ENCODE data around the gene MIDN.

The MIDN gene

GRCh38 chr19:1290703-1291651 lies 42.6 kb downstream of the MIDN start:
- H3K4me3 ChIP-seq (ENCODE audit: low read depth, low read length), result no peak overlapping the region
- ChIA-PET POLR2A (interaction anchor here (1.2 kb wide), 1 partner anchor 12 kb away, joined by 4 read pairs; no protein-coding TSS in a partner anchor), CTCF (interaction anchor here (1.0 to 1.2 kb wide), 3 partner anchors 11 to 71 kb away, joined by 3 to 5 read pairs (median 3); no protein-coding TSS in a partner anchor)
- no peak for DNase-seq (ENCODE audit: low read depth, low spot score)
- TF ChIP-seq CTCF (IDR thresholded peaks at IDR 0.05; ENCODE audit: insufficient read depth, low read length, missing control alignments), result no peak

GRCh38 chr19:1291761-1292418 lies 43.5 kb downstream of the MIDN start:
- no peak for TF ChIP-seq CTCF (IDR thresholded peaks at IDR 0.05; ENCODE audit: insufficient read depth, low read length, missing control alignments)
- DNase-seq (ENCODE audit: low read depth, low spot score), result no peak
- POLR2A ChIA-PET, result interaction anchor here (1.2 kb wide), 1 partner anchor 13 kb away, joined by 4 read pairs; no protein-coding TSS in a partner anchor
- CTCF ChIA-PET, result interaction anchor here (1.0 to 1.2 kb wide), 3 partner anchors 12 to 70 kb away, joined by 3 to 5 read pairs (median 3); no protein-coding TSS in a partner anchor
- H3K4me3 ChIP-seq (ENCODE audit: low read depth, low read length), result no peak overlapping the region

GRCh38 chr19:1292419-1293151 lies 44.2 kb downstream of the MIDN start:
- CTCF ChIA-PET, result no interaction called here
- H3K4me3 ChIP-seq (ENCODE audit: low read depth, low read length), result no peak overlapping the region
- TF ChIP-seq CTCF (IDR thresholded peaks at IDR 0.05; ENCODE audit: insufficient read depth, low read length, missing control alignments), result no peak
- POLR2A ChIA-PET, result no interaction called here
- no peak for DNase-seq (ENCODE audit: low read depth, low spot score)

DNA sequence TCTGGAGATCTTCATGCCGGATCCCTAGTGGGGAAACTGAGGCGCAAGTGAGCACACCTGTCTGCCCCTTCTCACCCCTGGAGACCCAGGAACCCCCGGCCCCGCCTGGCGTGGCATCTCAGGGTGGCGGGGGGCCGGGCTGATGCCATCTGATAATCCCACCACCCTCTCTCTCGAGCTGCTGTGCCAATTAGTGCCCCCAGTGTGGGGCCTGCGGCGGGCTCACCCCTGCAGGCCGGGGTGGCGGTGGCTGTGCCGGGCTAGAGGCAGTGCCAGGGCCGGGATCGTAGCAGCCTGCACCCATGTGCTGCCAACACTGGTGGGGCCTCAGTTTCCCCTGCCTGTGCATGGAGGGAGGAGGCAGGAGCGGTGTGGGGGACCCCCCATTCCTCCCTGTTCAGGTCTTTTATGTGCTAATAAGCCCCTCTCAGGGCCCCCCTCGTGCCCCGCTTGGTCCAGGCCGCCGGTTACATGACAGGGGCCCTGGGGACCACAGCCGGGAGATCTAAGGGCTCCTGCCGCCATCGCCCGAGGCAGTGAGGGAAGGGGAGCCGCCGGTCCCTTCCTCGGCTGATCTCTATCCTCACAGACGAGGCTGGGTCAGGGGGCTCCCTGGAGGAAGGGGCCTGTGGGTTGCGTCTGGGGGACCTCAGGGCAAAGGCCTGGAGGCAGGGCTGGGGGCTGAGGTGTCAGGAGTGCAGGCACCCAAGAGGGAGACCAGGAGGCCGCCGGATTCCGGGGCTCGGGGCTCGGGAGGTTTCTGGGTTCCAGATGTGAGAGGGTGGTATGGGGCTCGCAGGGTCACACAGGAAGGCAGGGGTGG lies 45.6 kb downstream of the MIDN start:
- ChIA-PET CTCF (no interaction called here), POLR2A (no interaction called here)
- no peak overlapping the region for H3K4me3 ChIP-seq (ENCODE audit: low read depth, low read length)
- TF ChIP-seq CTCF (IDR thresholded peaks at IDR 0.05; ENCODE audit: insufficient read depth, low read length, missing control alignments), result no peak
- no peak for DNase-seq (ENCODE audit: low read depth, low spot score)

GRCh38 chr19:1294688-1295087 lies 46.3 kb downstream of the MIDN start:
- no peak for TF ChIP-seq CTCF (IDR thresholded peaks at IDR 0.05; ENCODE audit: insufficient read depth, low read length, missing control alignments)
- ChIA-PET CTCF (no interaction called here), POLR2A (no interaction called here)
- H3K4me3 ChIP-seq (ENCODE audit: low read depth, low read length), result no peak overlapping the region
- no peak for DNase-seq (ENCODE audit: low read depth, low spot score)
